ENCODE results near the gene GOLGA8R.
"Not testable (repeated sequence)": the region's sequence is repeated elsewhere in the genome, so short reads cannot be mapped to it uniquely, and the experiment has no call there.

Gene GOLGA8R

DNA sequence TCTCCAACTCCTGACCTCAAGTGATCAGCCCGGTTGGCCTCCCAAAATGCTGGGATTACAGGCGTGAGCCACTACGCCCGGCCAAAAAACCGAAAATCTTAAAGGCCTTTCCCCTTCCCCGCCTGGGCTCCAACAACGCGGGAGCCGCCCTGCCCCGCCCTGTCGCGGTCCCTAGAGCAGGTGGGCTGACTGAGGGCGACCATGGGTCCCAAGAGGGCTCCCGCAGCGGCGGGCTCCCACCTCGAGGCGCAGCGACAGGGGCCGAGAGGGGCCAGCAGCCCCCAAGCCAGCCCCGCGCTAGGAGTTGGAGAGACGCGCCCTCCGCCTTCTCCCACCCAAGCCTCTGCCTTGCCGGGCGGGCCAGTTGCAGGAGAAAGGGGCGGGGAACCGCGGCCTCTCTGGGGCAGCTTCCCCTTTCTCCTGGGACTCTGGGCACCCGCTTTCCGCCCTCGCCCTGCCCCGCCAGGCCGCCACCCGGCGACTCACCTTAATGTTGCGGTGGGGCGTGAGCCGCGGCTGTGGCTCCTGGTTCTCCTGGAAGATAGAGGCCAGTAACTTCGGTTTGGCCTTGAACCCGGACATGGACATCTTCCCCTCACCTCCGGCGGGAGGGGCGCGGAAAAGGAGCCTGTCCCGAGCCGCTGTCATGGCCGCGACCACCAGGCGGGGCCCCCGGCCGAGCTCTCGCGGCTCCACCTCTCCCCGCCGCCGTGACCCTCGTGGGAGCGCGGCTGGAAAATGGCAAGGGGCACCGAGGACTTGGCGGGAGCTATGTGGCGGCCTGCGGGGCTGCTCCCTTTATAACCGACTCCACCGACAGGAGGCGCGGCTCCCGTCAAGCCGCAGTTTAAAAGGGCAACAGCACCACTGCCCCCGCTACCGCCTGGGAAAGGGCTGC, 21.0 kb downstream of the GOLGA8R start, which contains the start of gene CHRFAM7A:
Gene CHRFAM7A (minus strand): TSS at position 775 of the 898 bp plus-strand sequence. CDS start 10,189 bp downstream, outside the sequence.
- not testable (repeated sequence) for H3K9ac ChIP-seq (ENCODE audit: low read depth in 1 of 2, low read length in 2 of 2); H3K4me3 ChIP-seq (ENCODE audit: low read depth in 1 of 2, low read length in 2 of 2); H3K27me3 ChIP-seq (ENCODE audit: control insufficient read depth in 1 of 2, insufficient read depth in 2 of 2, low read length in 2 of 2); H3K9me3 ChIP-seq (ENCODE audit: control insufficient read depth in 1 of 2, low read length in 2 of 2); H3K4me1 ChIP-seq (ENCODE audit: control insufficient read depth in 1 of 2, insufficient read depth in 2 of 2, low read length in 2 of 2); H3K36me3 ChIP-seq (ENCODE audit: control insufficient read depth in 1 of 2, insufficient read depth in 2 of 2, low read length in 2 of 2); H3K27ac ChIP-seq (ENCODE audit: low read depth, low read length)

DNA sequence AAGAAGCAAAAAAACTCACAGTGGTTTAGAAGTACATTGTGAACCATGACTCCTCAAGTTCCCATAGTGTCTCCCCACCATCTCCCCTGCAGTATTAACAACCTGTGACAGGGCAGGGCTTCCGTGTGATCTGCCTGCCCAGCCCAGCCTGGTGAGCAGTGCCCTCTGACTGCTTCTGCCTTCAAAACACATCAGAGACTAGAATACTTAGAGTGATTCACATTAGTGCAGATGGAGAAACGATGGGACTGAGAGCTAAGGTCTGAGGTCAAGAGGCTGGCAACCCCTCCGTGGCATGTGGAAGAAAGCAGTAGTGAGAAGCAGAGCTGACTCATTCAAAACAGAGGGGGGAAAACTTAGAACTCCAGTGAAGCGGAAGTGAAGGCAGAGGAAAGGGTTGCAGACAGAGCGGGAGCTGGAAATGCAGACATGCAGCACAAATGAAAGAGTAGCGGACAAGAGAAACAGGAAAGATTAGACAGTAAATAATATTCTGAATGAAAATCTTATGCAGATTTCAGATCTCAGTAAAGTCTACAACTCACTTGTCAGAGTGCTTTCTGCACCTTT, 27.7 kb downstream of the GOLGA8R start:
- H3K27me3 ChIP-seq (ENCODE audit: control insufficient read depth in 1 of 2, insufficient read depth in 2 of 2, low read length in 2 of 2); H3K9ac ChIP-seq (ENCODE audit: low read depth in 1 of 2, low read length in 2 of 2); H3K4me1 ChIP-seq (ENCODE audit: control insufficient read depth in 1 of 2, insufficient read depth in 2 of 2, low read length in 2 of 2); H3K9me3 ChIP-seq (ENCODE audit: control insufficient read depth in 1 of 2, low read length in 2 of 2); H3K36me3 ChIP-seq (ENCODE audit: control insufficient read depth in 1 of 2, insufficient read depth in 2 of 2, low read length in 2 of 2); H3K27ac ChIP-seq (ENCODE audit: low read depth, low read length); H3K4me3 ChIP-seq (ENCODE audit: low read depth in 1 of 2, low read length in 2 of 2): not testable (repeated sequence)

DNA sequence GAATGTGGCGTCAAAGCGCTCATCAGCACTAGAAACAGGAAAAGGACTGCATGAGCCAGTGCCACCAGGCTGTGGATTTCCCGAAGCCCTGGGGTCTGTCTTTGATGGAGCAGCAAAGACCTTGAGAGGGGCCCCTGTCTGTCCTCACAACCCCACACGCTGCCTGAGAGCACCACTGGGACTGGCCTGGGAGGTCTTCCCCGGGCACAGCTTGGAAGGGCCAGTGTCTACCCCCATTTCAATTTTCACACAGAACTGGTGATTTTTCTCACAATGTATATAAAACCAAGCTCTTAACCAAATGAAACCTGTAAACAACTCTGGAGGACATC, 37.0 kb downstream of the GOLGA8R start:
- not testable (repeated sequence) for H3K27me3 ChIP-seq (ENCODE audit: control insufficient read depth in 1 of 2, insufficient read depth in 2 of 2, low read length in 2 of 2); H3K9me3 ChIP-seq (ENCODE audit: control insufficient read depth in 1 of 2, low read length in 2 of 2); H3K4me1 ChIP-seq (ENCODE audit: control insufficient read depth in 1 of 2, insufficient read depth in 2 of 2, low read length in 2 of 2); H3K36me3 ChIP-seq (ENCODE audit: control insufficient read depth in 1 of 2, insufficient read depth in 2 of 2, low read length in 2 of 2); H3K9ac ChIP-seq (ENCODE audit: low read depth in 1 of 2, low read length in 2 of 2); H3K27ac ChIP-seq (ENCODE audit: low read depth, low read length); H3K4me3 ChIP-seq (ENCODE audit: low read depth in 1 of 2, low read length in 2 of 2)

DNA sequence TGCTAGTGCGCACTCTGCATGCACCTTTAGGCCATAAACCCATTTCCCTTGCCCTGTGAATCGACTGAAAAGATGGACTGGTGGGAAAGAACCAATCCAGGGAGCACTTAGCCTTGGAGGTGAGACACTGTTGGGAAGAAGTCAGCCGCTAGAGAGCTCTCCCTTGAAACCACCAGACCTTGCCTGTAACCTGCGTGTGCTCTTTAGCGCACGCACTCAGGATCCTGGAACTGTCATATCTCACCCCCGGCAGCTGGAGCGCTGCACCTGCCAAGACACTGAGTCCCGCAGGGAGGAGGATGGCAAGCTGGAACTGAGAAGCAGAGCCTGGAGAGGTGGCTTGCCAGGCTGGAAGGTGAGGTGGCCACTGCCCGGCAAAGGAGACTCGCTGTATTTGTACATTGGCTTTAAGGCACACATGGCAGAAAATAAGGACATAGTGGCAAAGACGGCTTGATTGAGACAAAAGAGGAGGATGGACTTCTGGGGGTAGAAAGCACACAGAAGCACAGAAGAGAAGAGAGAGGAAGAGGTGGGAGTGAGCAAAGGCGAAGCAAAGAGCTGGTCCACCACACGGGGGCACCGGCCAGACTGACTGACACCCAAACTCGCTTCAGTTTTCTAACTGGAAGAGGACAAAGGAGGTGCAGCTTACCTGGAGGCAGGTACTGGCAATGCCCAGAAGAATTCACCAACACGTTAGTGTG, 37.5 kb downstream of the GOLGA8R start:
- H3K4me3 ChIP-seq (ENCODE audit: low read depth in 1 of 2, low read length in 2 of 2); H3K9ac ChIP-seq (ENCODE audit: low read depth in 1 of 2, low read length in 2 of 2); H3K4me1 ChIP-seq (ENCODE audit: control insufficient read depth in 1 of 2, insufficient read depth in 2 of 2, low read length in 2 of 2); H3K27me3 ChIP-seq (ENCODE audit: control insufficient read depth in 1 of 2, insufficient read depth in 2 of 2, low read length in 2 of 2); H3K27ac ChIP-seq (ENCODE audit: low read depth, low read length); H3K36me3 ChIP-seq (ENCODE audit: control insufficient read depth in 1 of 2, insufficient read depth in 2 of 2, low read length in 2 of 2); H3K9me3 ChIP-seq (ENCODE audit: control insufficient read depth in 1 of 2, low read length in 2 of 2): not testable (repeated sequence)

DNA sequence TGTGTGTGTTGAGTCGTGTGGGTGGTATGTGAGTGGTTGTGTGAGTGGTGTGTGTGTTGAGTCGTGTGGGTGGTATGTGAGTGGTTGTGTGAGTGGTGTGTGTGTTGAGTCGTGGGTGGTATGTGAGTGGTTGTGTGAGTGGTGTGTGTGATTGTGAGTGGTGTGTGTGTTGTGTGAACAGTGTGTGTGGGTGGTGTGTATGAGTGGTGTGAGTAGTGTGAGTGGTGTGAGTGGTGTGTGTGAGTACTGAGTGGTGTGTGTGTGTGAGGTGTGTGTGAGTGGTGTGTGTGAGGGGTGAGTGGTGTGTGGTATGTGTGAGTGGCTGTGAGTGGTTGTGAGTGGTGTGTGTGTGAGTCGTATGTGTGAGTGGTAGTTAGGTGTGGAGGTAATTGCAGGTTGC, 38.2 kb downstream of the GOLGA8R start:
- H3K4me3 ChIP-seq (ENCODE audit: low read depth in 1 of 2, low read length in 2 of 2); H3K9me3 ChIP-seq (ENCODE audit: control insufficient read depth in 1 of 2, low read length in 2 of 2); H3K27me3 ChIP-seq (ENCODE audit: control insufficient read depth in 1 of 2, insufficient read depth in 2 of 2, low read length in 2 of 2); H3K36me3 ChIP-seq (ENCODE audit: control insufficient read depth in 1 of 2, insufficient read depth in 2 of 2, low read length in 2 of 2); H3K4me1 ChIP-seq (ENCODE audit: control insufficient read depth in 1 of 2, insufficient read depth in 2 of 2, low read length in 2 of 2); H3K27ac ChIP-seq (ENCODE audit: low read depth, low read length); H3K9ac ChIP-seq (ENCODE audit: low read depth in 1 of 2, low read length in 2 of 2): not testable (repeated sequence)

DNA sequence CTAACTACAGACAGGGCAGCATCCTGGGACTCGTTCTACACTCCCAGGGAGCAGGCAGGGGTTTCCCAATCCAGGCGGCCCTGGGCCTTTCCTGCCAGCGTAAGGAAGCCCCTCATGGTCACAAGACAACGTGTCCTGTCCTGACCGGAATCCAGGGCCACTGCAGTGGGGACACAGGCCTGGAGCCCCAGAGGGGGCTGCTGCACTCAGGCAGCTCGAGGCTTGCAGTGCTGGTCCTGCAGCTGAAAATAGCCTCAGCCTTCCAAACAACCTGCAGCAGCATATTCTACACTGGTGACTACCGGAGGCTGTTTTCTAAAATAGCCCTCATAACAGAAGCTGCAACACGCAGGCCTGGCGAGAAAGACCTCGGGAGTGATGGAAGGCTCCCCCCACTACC, 39.2 kb downstream of the GOLGA8R start:
- H3K27ac ChIP-seq (ENCODE audit: low read depth, low read length); H3K36me3 ChIP-seq (ENCODE audit: control insufficient read depth in 1 of 2, insufficient read depth in 2 of 2, low read length in 2 of 2); H3K27me3 ChIP-seq (ENCODE audit: control insufficient read depth in 1 of 2, insufficient read depth in 2 of 2, low read length in 2 of 2); H3K4me3 ChIP-seq (ENCODE audit: low read depth in 1 of 2, low read length in 2 of 2); H3K4me1 ChIP-seq (ENCODE audit: control insufficient read depth in 1 of 2, insufficient read depth in 2 of 2, low read length in 2 of 2); H3K9ac ChIP-seq (ENCODE audit: low read depth in 1 of 2, low read length in 2 of 2); H3K9me3 ChIP-seq (ENCODE audit: control insufficient read depth in 1 of 2, low read length in 2 of 2): not testable (repeated sequence)

DNA sequence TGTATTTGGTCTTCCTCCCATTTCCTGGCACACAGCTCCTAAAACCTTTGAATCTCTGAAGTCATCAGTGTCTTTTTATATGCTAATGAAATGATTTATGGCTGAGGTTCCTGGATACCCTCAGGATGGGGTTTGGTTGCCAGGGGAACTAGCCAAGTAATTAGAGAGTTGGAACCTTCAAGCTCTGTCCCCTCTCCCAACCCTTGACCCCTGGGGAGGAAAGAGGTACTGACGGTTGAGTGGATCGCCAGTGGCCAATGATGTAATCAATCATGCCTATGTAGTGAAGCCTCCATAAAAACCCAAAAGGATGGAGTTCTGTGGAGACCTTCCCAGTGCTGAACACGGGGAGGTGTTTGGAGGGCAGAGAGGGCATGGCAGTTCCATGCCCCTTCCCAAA, 45.8 kb downstream of the GOLGA8R start:
- not testable (repeated sequence) for H3K9ac ChIP-seq (ENCODE audit: low read depth in 1 of 2, low read length in 2 of 2); H3K4me3 ChIP-seq (ENCODE audit: low read depth in 1 of 2, low read length in 2 of 2); H3K27ac ChIP-seq (ENCODE audit: low read depth, low read length); H3K4me1 ChIP-seq (ENCODE audit: control insufficient read depth in 1 of 2, insufficient read depth in 2 of 2, low read length in 2 of 2); H3K9me3 ChIP-seq (ENCODE audit: control insufficient read depth in 1 of 2, low read length in 2 of 2); H3K27me3 ChIP-seq (ENCODE audit: control insufficient read depth in 1 of 2, insufficient read depth in 2 of 2, low read length in 2 of 2); H3K36me3 ChIP-seq (ENCODE audit: control insufficient read depth in 1 of 2, insufficient read depth in 2 of 2, low read length in 2 of 2)

DNA sequence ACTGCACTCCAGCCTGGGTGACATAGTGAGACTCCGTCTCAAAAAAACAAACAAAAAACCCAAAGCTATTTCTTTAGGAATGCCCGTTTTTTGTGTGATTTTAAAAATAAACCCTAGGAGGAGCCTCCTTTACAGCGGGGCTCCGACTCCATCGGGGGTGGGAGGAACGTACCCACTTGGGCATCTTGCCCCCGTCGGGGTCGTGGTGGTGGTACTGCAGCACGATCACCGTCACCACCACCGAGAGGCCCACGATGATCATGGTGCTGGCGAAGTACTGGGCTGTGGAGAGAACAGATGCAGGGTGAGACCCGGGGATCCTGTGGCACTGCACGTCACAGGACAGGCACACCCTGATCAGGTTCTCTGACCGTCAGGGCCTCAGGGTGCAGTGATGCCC, 46.8 kb downstream of the GOLGA8R start:
- not testable (repeated sequence) for H3K9me3 ChIP-seq (ENCODE audit: control insufficient read depth in 1 of 2, low read length in 2 of 2); H3K36me3 ChIP-seq (ENCODE audit: control insufficient read depth in 1 of 2, insufficient read depth in 2 of 2, low read length in 2 of 2); H3K4me3 ChIP-seq (ENCODE audit: low read depth in 1 of 2, low read length in 2 of 2); H3K27ac ChIP-seq (ENCODE audit: low read depth, low read length); H3K9ac ChIP-seq (ENCODE audit: low read depth in 1 of 2, low read length in 2 of 2); H3K27me3 ChIP-seq (ENCODE audit: control insufficient read depth in 1 of 2, insufficient read depth in 2 of 2, low read length in 2 of 2); H3K4me1 ChIP-seq (ENCODE audit: control insufficient read depth in 1 of 2, insufficient read depth in 2 of 2, low read length in 2 of 2)

DNA sequence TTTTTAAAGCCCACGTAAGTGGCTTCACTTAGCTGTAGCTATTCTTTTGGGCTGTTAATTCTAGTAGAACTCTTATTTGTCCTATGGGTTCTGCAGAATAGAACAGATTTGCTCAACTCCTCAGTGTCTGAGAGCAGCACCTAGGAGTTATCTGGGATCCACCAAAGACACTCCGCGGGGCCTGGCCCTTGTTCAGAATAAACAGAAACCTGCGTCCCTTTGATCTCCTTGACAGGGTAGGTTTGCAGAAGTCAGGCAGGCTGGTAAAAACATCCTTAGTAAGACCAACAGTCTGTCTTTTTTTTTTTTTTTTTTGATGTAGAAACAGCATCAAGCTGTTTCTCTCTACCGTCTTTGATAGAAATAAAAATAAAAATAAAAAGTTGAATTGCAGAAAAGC, 52.7 kb downstream of the GOLGA8R start:
- not testable (repeated sequence) for H3K27me3 ChIP-seq (ENCODE audit: control insufficient read depth in 1 of 2, insufficient read depth in 2 of 2, low read length in 2 of 2); H3K4me1 ChIP-seq (ENCODE audit: control insufficient read depth in 1 of 2, insufficient read depth in 2 of 2, low read length in 2 of 2); H3K9ac ChIP-seq (ENCODE audit: low read depth in 1 of 2, low read length in 2 of 2); H3K4me3 ChIP-seq (ENCODE audit: low read depth in 1 of 2, low read length in 2 of 2); H3K36me3 ChIP-seq (ENCODE audit: control insufficient read depth in 1 of 2, insufficient read depth in 2 of 2, low read length in 2 of 2); H3K27ac ChIP-seq (ENCODE audit: low read depth, low read length); H3K9me3 ChIP-seq (ENCODE audit: control insufficient read depth in 1 of 2, low read length in 2 of 2)

DNA sequence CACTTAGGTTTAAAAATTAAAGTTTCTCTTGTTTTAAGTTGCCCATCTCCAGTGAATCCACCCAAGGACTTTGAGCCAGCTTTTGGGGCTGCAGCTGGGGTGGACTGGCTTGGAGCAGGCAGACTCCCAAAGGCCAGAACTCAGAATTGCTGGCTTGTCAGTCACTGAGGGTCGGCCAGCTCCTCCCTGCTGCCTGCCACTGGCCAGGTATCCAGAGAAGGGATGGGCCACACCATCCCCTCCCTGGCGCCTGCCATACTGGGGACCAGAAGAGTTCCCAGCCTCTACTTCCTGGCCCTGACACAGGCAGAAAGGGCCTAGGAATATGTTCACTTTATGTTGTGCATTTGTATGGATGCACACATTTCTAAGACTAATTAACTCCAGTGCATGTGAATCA, 53.1 kb downstream of the GOLGA8R start:
- not testable (repeated sequence) for H3K4me1 ChIP-seq (ENCODE audit: control insufficient read depth in 1 of 2, insufficient read depth in 2 of 2, low read length in 2 of 2); H3K9ac ChIP-seq (ENCODE audit: low read depth in 1 of 2, low read length in 2 of 2); H3K36me3 ChIP-seq (ENCODE audit: control insufficient read depth in 1 of 2, insufficient read depth in 2 of 2, low read length in 2 of 2); H3K27me3 ChIP-seq (ENCODE audit: control insufficient read depth in 1 of 2, insufficient read depth in 2 of 2, low read length in 2 of 2); H3K27ac ChIP-seq (ENCODE audit: low read depth, low read length); H3K4me3 ChIP-seq (ENCODE audit: low read depth in 1 of 2, low read length in 2 of 2); H3K9me3 ChIP-seq (ENCODE audit: control insufficient read depth in 1 of 2, low read length in 2 of 2)

Data from duodenal mucosa (tissue), 2 donors.